RWPE2 (cell line): Measurements from ENCODE around the gene ZNF284.

ENCODE experiments used
- ATAC-seq: fragments of 200-7000 bp; cut with Tn5 transposase; 3 replicates; pipeline ENCODE4 v1.9.1; 2021; ENCODE audit warnings: low read depth
- DNase-seq: peaks from one replicate; pipeline ENCODE4 v3.0.0-alpha.2; 2020; ENCODE audit warnings: low spot score
- H3K27ac ChIP-seq: fragments of 450-650 bp; 2 replicates; pipeline ENCODE4 v1.5.1; 2017; ENCODE audit warnings: mild to moderate bottlenecking; ENCODE audit not compliant: poor library complexity, severe bottlenecking
- H3K27me3 ChIP-seq: fragments of 250-450 bp; sonication (Bioruptor Pico); 2 replicates; pipeline ENCODE4 v1.5.1; 2021; ENCODE audit warnings: mild to moderate bottlenecking, moderate library complexity; ENCODE audit not compliant: insufficient read depth, poor library complexity, severe bottlenecking
- H3K36me3 ChIP-seq: fragments of 250-450 bp; sonication (Bioruptor Pico); 2 replicates; pipeline ENCODE4 v1.5.1; 2020; ENCODE audit warnings: low read depth, mild to moderate bottlenecking, moderate library complexity
- H3K4me1 ChIP-seq: fragments of 250-450 bp; sonication (Bioruptor Pico); 2 replicates; pipeline ENCODE4 v1.5.1; 2021; ENCODE audit warnings: mild to moderate bottlenecking, moderate library complexity; ENCODE audit not compliant: insufficient read depth, poor library complexity, severe bottlenecking
- H3K4me3 ChIP-seq: fragments of 250-450 bp; sonication (Bioruptor Pico); 2 replicates; pipeline ENCODE4 v1.5.1; 2021; ENCODE audit warnings: mild to moderate bottlenecking, moderate library complexity; ENCODE audit not compliant: severe bottlenecking
- H3K9me3 ChIP-seq: fragments of 250-450 bp; sonication (Bioruptor Pico); 2 replicates; pipeline ENCODE4 v1.5.1; 2021; ENCODE audit warnings: mild to moderate bottlenecking, moderate library complexity; ENCODE audit not compliant: severe bottlenecking
- CTCF ChIP-seq: fragments of 450-650 bp; IDR thresholded peaks from one replicate; pipeline ENCODE4 v1.5.1; 2017; ENCODE audit warnings: mild to moderate bottlenecking, moderate library complexity; ENCODE audit not compliant: poor library complexity, severe bottlenecking

The ZNF284 gene

GRCh38 chr19:44055870-44056269, 16.1 kb upstream of the ZNF284 start:
- H3K9me3 ChIP-seq = no peaks in the 10 kb centered on the region
- DNase-seq (no peak), ATAC-seq (no peak)
- peaks cover 8% of the 10 kb centered on the region for H3K4me1 ChIP-seq
- no peak overlapping the region for H3K27ac ChIP-seq
- no peaks in the 10 kb centered on the region for H3K27me3 ChIP-seq
- peaks cover 14% of the 10 kb centered on the region for H3K36me3 ChIP-seq
- H3K4me3 ChIP-seq = no peak overlapping the region
- TF ChIP-seq CTCF = no peak

GRCh38 chr19:44059229-44059628, 12.7 kb upstream of the ZNF284 start:
- Histone ChIP-seq H3K27me3 (no peaks in the 10 kb centered on the region), H3K4me3 (no peak overlapping the region), H3K27ac (no peak overlapping the region), H3K4me1 (no peaks in the 10 kb centered on the region), H3K9me3 (no peaks in the 10 kb centered on the region), H3K36me3 (peaks cover 35% of the 10 kb centered on the region)
- TF ChIP-seq CTCF = no peak
- ATAC-seq (no peak), DNase-seq (no peak)

- Histone ChIP-seq H3K36me3 (peaks cover 45% of the 10 kb centered on the region), H3K27me3 (no peaks in the 10 kb centered on the region), H3K4me1 (no peaks in the 10 kb centered on the region), H3K27ac (no peak overlapping the region), H3K9me3 (peaks cover 4% of the 10 kb centered on the region), H3K4me3 (no peak overlapping the region)
- ATAC-seq = no peak
- DNase-seq = no peak
- TF ChIP-seq CTCF = no peak
These were observed 10.9 kb upstream of the ZNF284 start for GRCh38 chr19:44061038-44061437.

GRCh38 chr19:44066305-44066704, 5.7 kb upstream of the ZNF284 start:
- peaks cover 4% of the 10 kb centered on the region for H3K9me3 ChIP-seq
- DNase-seq (no peak), ATAC-seq (no peak)
- no peaks in the 10 kb centered on the region for H3K27me3 ChIP-seq
- TF ChIP-seq CTCF = no peak
- no peak overlapping the region for H3K27ac ChIP-seq
- peaks cover 38% of the 10 kb centered on the region for H3K36me3 ChIP-seq
- no peaks in the 10 kb centered on the region for H3K4me1 ChIP-seq
- H3K4me3 ChIP-seq = no peak overlapping the region

GRCh38 chr19:44069415-44069814, 2.5 kb upstream of the ZNF284 start:
- no peak overlapping the region for H3K27ac ChIP-seq
- peaks cover 21% of the 10 kb centered on the region for H3K36me3 ChIP-seq
- ATAC-seq (no peak), DNase-seq (no peak)
- H3K27me3 ChIP-seq = no peaks in the 10 kb centered on the region
- no peak overlapping the region for H3K4me3 ChIP-seq
- peaks cover 4% of the 10 kb centered on the region for H3K9me3 ChIP-seq
- H3K4me1 ChIP-seq = no peaks in the 10 kb centered on the region
- no peak for TF ChIP-seq CTCF
